Activated effector memory CD4-positive, alpha-beta T cell treated with Interleukin-2 at 50 U/mL for 16 hours (primary cell): ENCODE data around the gene JAKMIP1.

ENCODE experiments used
- DNase-seq: peaks from one replicate; pipeline ENCODE4 v3.0.0-alpha.2; 2020

JAKMIP1 gene

GRCh38 chr4:5980436-5981155 is 219.8 kb downstream of the JAKMIP1 start:
- no peak for DNase-seq

GRCh38 chr4:5979981-5980380 is 220.4 kb downstream of the JAKMIP1 start:
- no peak for DNase-seq

- DNase-seq: no peak
Observed at GRCh38 chr4:5976921-5977320, 223.4 kb downstream of the JAKMIP1 start.

- DNase-seq: no peak
Observed at GRCh38 chr4:5976431-5976830, 223.9 kb downstream of the JAKMIP1 start.
